NCI-H187 treated with DMSO at 0.1 percent for 48 hours (cell line): ENCODE results near the gene ACTG2.

Experiments used
- DNase-seq: peaks from one replicate; lab custom pipeline; 2025; lab: John Stamatoyannopoulos, UW

ACTG2 gene

DNA sequence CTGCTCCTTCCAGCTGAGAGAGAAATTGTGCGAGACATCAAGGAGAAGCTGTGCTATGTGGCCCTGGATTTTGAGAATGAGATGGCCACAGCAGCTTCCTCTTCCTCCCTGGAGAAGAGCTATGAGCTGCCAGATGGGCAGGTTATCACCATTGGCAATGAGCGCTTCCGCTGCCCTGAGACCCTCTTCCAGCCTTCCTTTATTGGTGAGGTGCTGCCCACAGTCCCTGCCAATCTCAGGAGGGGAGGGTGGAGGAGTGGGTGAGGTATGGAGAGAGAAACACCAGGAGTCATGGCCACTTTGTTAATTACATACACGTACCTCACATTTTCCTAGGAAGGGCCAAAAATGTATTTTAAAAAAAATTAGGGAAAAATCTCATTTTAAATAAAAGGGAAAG, 21.9 kb downstream of the ACTG2 start:
- DNase-seq = no peak

DNA sequence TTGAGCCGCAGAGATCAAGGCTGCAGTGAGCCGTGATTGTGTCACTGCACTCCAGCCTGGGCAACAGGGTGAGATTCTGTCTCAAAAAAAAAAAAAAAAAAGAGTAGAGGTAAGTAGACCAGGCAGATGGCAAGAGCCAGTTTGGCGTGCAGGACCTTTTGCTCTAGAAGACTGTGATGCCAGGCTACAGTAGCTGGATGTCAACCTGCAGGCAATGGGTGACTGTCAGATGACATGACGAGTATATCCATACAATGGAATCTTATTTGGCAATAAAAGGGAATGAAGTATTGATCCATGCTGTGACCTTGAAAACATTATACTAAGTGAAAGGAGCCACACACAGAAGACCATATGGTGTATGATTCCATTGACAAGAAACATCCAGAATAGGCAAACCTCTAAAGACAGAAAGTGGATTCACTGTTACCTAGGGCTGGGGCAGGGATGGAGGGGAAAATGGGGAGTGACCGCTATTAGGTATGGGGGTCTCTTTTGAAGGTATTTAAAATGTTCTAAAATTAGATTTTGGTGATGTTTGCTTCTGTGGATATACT, 22.7 kb downstream of the ACTG2 start:
- no peak for DNase-seq

DNA sequence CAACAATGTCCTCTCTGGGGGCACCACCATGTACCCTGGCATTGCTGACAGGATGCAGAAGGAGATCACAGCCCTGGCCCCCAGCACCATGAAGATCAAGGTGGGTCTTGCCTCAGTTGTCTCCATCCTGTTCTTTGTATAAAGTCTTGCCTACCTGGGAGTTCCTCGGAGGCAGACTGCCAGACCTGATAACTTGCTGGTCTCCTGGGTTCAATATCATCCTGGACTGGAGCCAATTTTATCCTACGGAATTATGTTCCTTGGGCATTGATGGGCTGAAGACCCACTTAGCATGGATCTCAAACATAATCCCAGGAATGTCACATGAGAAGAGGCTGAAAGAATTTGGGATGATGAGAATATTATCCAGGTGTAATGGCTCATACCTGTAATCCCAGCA, 23.9 kb downstream of the ACTG2 start:
- no peak for DNase-seq

DNA sequence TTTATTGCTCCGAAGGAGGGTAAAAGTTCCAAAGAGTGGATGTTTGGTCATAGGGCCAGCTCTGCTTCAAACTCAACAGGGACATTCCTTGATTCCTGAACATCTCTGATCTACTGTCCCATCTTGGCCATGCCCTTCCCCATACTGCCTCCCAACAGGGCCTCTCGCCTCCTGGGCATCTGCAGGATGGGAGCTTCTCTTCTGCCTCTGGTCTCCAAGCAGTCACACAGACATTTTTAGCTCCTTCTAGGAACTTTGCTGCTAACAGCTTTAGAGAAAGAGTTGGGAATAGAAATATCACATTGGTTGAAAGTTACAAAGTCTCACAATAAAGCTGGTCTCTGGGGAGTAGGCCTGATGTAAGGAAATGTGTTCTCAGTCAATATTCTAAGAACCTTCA, 24.5 kb downstream of the ACTG2 start:
- no peak for DNase-seq

DNA sequence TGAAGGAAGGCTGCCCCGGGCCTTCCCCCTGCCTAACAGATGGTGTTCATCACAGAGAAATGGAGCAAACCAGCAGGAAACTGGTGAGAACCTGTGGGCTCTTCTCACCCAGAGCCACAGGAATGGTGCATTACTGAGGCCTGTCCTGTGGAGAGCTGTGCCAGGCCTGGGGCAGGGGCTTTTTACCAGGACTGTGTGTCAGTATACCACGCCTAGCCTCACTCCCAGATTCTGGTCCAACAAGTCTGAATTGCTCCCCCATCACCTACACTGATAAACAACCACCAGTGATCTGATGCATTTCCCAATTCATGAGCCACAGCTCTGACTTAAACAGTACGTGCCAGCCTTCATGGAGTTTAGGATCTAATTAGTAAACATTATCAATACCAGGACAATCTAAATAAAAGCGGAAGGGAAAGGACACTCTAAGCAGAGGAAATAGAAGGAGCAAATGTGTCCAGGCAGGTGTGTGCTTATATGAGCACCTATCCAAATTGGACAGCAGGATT, 24.9 kb downstream of the ACTG2 start:
- no peak for DNase-seq

DNA sequence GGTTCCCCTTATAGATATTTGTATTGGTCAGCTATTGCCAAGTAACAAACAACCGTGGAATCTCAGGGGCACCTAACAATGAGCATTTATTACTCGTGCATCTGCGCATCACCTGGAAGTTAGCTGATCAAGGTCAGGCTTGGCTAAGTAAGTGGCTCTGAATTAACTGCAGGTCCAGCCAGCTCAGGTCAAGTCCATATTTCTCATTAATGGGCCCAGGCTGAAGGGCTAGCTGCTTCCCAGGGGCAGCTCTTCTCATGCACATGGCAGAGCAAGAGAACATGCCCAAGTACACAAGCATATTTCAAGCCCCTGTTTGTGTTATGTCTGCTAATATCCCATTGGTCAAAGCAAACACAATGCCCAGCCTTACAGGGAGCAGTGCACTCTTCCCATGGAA, 26.0 kb downstream of the ACTG2 start:
- DNase-seq = no peak

DNA sequence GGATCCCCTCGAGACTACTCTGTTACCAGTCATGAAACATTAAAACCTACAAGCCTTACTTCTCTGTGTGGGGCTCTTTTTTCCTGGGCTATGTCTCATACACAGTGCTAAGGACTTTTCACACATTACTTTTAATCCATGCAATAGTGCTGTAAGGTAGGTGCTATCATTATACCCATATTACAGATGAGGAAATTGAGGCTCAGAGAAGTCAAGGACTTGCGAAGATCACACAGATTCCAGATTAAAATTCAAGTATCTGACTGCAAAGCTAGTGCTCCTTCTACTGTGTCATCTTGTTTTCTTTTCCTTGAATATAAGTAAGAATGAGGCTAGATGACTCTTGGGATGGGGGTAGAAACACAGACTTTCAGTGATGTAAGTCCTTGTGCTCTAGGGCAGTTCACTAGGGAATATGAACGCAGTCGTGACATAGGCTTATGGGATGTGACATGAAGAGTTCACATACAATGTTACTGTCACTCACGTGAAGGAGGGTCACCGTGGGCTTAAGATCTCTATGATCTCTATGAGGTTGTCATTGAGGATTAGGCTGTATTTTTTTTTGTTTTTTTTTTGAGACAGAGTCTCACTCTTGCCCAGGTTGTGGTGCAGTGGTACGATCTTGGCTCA, 26.9 kb downstream of the ACTG2 start:
- no peak for DNase-seq

DNA sequence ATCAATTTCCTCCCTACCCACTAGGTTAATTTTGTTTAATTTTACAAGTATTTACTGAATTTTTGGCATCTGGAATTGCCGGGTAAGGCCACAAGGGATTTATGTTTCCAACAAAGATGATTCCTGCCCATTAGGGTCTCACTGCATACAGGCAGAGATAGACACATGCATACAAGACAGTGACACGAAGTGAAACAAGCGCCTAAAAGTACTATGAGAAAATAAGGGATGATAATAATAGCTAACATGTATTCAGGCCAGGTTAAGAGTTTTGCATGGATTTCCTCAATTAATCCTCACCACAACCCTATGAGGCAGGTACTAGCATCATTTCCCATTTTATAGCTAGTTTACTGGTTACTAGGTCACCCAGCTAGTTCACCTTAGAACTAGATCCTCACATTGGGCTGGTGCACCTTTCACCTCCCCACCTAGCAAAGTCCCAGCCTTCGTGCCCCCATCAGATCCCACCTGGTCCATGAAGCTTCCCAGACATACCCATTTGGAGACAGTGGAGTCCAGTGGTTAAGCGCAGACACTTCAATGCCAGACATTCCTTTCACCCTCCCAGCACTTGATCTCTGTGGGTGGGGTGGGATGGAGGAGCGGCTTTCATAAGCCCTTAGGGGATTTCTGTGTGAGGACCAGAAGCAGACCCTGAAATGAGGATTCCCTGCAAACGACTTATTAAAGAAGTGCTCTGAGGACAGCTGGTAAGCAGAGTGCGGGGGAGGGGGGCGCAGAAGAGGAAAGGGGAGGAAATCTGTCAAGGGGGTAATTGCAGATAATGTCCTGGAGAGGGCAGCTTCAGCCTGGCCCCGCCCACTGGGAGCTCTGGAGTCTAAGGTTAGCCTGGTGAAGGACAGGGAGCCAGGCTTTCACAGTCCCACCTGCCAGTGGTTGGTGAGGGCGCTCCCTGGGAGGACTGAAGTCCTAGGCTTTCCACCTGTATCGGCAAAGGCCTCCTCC, 28.1 kb downstream of the ACTG2 start:
- no peak for DNase-seq

DNA sequence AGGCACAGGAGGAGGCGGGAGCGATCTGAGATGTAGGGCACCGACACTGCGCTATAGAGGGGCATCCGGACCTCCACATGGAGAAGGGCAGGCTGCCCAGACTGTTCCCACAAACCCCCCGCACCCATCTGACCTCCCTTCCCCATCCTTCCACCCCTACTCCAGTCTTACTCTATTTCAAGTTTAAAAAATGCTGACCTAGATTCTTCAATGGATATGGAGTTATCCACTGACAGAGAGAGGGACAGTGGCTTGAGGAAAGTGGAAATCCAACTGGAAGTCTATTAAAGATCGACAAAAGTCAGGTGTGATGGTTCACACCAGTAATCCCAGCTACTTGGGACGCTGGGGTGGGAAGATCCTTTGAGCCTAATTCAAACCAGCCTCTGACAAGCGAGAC, 28.8 kb downstream of the ACTG2 start:
- no peak for DNase-seq

DNA sequence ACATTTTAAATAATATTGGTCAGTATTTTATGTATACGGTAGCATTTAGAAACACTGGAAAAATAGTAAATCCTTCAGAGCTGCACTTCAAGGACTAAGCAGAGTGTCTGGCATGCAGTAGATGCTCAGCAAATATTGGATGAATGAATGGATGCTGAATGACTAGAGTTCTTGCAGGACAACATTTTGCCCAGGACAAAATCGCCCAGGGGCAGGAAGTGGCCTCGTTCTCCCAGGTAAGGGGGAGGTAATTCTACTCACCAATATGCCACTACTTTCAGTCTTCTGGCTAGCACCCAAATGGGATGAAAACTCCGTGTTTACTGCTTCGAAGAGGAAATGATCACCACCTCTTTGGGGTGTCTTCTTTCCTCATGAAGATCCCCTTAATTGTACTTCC, 29.9 kb downstream of the ACTG2 start:
- DNase-seq = no peak

DNA sequence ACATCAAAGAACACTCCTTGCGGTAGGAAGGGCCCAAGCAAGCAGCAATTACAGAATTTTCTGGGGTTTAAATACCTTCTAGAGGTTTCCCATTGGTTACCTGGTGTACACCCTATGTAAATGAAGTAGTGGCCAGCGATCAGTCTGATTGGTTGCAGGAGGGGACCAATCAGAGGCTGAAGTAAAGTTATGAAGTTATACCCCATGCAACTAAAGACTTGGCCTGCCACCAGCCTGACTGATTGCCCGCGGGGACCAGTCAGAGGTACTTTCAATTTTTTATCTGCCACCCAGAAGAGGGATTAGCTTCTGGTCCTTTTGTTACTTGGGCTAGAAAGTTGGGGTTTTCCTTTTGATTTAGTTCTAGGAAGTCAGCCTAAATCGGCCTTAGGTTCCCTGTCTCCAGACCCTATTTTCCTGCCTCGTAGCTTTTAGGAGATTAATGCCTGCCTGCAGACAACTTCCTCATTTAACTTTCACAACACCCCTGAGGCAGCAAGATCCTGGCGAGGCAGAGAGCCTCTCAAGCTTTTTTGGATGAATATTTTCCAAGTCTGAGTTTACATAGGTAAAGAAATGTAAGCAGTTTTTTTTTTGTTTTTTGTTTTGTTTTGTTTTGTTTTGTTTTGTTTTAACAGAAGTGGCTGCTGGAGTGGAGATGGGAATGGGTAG, 32.4 kb downstream of the ACTG2 start:
- no peak for DNase-seq

DNA sequence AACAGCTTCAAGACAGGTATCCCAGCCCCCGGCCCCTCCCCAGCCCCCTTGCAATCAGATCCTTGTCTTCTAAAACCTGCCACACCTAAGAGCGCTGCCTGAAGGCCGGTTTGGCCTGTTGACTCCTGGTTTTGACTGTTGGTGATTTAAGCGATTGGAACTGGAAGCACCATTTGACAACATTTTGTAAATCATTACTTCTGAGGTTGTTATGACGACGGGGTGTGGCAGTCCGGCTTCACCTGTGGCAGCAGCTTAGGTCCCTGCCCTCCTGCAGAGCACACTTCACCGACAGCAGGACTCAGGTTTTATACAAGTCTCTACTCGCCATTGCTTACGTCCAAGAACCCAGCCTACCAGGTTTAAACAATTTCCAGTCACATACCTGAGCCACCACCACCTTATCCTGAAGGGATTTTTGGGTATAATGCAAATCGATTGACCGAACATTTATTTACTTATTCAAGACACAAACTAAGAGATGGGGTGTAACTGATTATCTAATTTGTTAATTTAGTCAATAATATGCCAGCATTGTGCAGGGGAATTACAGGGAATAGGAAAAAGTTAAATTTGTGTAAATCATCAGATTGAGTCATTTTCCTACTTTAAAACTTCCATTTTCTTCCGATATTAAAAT, 33.2 kb downstream of the ACTG2 start:
- no peak for DNase-seq

DNA sequence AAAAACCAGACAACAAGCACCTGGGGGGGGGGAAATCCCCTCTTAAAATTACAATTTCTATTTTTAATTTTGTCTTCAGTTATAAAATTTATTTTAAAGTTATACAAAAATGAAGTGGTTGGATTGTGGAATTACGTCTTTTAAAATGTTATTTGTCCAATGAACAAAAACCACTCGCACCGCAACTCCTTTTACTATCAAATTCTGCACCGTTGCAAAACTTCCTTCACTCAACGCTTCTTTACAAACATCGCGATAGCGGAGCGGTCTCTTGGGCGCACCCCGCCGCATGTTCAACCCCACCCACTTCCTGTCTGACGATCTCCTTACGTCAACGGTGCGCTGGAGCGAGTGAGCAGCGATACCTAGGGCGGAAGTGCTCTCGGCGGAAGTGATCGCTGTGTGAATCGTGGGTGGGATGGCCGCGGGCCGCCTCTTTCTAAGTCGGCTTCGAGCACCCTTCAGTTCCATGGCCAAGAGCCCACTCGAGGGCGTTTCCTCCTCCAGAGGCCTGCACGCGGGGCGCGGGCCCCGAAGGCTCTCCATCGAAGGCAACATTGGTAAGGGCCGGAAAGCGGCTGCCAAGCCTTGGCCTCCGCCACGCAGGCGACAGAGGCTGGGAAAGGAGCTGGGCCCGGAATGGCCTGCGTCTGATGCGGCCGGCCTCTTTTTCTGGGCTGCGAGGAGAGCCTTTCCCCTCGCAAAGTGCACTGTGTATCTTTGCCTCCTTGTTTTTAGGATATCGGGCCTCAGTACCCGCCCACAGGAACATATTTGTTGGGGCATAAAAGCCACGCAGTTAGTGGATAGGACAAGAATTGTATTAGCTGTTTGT, 33.9 kb downstream of the ACTG2 start, which contains the start of gene DGUOK:
Gene DGUOK, plus strand, starts transcription at position 388 of the 835 bp plus-strand sequence. Its CDS starts 31 bp downstream, at position 419.
- DNase-seq = peak; percentile 36

DNA sequence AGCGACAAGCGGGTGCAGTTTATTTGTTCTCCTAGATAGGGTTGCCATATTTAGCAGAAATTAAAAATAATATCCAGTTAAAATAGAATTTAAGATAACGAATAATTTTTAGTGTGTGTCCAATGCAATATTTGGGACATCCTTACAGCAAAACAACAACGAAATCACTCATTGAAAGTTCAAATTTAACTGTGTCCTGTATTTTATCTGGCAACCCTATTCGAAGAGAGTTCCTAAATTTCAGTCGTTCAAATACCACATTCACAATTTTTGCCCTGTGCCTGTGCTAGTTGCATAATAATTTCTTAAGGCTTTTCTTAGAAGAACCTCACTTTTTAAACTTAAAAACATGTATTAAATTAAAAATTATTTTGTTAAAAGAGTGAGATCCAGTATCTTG, 34.5 kb downstream of the ACTG2 start:
- DNase-seq = no peak

DNA sequence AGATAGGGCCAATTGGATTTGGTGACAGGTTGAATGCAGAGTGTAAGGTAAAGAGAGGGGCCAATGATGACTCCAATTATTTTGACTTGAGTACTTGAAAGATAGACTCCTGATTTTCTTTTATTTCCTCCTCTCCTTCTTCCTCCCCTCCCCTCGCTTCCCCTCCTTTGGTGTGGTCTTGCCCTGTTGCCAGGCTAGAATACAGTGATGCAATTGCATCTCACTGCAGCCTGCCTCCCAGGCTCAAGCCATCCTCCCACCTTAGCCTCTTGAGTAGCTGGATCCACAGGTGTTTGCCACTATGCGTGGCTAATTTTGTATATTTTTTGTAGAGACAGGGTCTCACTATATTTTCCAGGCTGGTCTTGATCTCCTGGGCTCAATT, 36.1 kb downstream of the ACTG2 start:
- no peak for DNase-seq

DNA sequence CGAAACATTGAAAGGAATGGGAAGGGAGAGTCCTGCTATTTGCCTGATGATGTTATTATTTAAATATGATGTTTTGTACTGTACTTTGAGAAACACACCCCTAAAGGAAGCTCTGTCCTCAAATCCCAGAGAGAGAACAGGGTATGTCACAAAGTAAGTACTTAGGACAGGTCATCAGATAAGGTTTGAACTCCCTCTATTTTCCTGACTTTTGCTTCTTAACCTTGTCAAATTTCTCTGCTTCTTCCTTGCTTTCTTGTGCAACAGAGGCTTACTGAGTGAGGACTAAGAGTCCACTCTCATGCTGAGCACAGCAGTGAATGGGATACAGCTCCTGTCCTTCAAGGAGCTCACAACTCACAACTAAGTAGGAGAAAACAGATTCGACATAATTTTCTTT, 37.6 kb downstream of the ACTG2 start:
- no peak for DNase-seq

DNA sequence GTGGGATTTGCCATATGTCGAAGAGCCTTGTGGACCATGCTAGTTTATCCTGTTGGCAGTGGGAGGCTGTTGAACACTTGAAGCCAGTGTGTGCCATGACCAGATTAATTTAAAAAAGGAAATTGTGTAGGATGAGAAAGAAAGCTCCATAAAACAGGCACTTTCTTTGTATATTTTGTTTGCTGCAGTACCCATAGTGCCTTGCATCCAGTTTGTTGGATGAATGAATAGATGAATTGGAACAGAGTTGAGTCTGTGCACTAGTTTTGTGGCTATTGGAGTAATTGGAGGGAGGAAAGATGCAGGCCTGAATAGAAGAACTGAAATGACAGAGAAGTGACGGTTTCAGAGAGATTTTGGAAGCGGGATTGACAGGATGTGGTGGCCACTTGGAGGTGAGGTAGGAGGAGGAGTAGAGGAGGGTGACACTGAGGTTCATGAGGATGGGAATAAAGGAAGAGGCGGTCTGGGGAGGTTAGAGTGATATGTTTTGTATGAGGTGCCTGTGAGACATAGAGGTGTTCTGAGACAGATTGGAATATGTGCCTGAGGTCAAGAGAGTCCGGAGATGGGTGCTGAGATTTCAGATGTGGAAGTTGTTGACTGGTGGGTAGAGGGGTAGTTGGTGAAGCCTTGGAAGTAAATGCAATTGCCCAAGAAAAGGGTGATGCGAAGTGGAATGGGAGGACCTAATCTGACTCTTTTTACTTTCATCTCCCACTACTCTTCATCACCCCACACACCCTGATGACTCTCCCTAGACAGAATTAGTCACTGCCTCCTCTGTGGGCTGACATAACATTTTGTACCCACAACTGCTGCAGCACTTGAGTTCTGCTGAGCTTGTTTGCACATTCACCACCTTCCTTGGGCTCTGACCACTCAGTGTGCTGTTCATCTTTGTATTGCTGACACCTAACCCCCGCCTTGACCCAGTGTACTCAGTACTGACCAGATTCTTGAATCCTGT, 39.0 kb downstream of the ACTG2 start:
- DNase-seq = no peak

DNA sequence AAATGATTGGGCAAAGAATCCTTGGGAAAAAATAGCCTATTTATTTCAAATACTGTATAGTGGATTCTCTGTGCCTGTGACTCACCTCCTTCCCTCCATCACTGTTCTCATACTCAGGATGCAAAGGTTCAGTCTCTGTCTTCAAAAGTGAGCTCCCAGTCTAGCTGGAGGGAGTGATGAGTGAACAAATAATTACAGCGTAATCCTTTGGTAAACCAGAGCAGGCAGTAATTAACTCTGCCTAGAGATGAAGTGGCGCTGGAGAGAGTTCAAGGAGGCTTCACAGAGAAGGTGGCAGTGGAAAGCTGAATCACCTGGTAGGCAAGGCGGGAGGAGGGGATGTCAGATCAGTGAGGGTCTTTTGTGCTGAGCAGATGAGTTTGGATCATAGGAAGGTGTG, 40.4 kb downstream of the ACTG2 start:
- DNase-seq = no peak

DNA sequence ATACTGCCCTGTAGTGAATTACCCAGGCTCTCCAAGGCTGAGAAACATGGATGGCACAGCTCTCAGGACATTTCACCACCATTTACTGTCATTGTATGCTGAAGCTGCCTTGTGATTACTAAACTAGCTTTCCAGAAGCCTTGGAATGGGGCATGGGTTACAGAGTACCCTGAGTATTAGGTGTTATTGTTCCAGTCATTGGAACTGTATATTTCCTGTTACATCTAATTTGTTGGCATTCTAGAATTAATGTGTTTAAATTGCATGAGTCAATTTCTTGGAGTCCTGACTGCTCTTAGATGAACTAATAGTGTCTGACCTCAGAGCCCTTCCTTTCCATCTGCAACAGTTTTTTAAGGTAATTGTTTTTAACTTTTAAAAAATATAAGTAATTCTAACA, 42.8 kb downstream of the ACTG2 start:
- no peak for DNase-seq
